ENCODE measurements around the gene FIBP.

The FIBP gene

GRCh38 chr11:65859095-65859811 is 29.0 kb downstream of the FIBP start:
- TF ChIP-seq, protein P1, sequence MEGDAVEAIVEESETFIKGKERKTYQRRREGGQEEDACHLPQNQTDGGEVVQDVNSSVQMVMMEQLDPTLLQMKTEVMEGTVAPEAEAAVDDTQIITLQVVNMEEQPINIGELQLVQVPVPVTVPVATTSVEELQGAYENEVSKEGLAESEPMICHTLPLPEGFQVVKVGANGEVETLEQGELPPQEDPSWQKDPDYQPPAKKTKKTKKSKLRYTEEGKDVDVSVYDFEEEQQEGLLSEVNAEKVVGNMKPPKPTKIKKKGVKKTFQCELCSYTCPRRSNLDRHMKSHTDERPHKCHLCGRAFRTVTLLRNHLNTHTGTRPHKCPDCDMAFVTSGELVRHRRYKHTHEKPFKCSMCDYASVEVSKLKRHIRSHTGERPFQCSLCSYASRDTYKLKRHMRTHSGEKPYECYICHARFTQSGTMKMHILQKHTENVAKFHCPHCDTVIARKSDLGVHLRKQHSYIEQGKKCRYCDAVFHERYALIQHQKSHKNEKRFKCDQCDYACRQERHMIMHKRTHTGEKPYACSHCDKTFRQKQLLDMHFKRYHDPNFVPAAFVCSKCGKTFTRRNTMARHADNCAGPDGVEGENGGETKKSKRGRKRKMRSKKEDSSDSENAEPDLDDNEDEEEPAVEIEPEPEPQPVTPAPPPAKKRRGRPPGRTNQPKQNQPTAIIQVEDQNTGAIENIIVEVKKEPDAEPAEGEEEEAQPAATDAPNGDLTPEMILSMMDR (IDR thresholded peaks at IDR 0.05; ENCODE audit: borderline replicate concordance, control extremely low read depth, extremely low read depth, insufficient read depth, missing control alignments): no peak

GRCh38 chr11:65858681-65859087 is 29.6 kb downstream of the FIBP start:
- TF ChIP-seq, protein P1 (IDR thresholded peaks at IDR 0.05; ENCODE audit: borderline replicate concordance, control extremely low read depth, extremely low read depth, insufficient read depth, missing control alignments): no peak
- DNase-seq (ENCODE audit: low spot score): no peak
- in situ Hi-C loops (cut with MboI; ENCODE audit: low sequenced_read_pairs, unreplicated experiment): no loop called here

More at GRCh38 chr11:65859095-65859811, 29.0 kb downstream of the FIBP start:
- in situ Hi-C loops (cut with MboI; ENCODE audit: low sequenced_read_pairs, unreplicated experiment): no loop called here
- peak; percentile 95 for DNase-seq (ENCODE audit: low spot score)

DNA sequence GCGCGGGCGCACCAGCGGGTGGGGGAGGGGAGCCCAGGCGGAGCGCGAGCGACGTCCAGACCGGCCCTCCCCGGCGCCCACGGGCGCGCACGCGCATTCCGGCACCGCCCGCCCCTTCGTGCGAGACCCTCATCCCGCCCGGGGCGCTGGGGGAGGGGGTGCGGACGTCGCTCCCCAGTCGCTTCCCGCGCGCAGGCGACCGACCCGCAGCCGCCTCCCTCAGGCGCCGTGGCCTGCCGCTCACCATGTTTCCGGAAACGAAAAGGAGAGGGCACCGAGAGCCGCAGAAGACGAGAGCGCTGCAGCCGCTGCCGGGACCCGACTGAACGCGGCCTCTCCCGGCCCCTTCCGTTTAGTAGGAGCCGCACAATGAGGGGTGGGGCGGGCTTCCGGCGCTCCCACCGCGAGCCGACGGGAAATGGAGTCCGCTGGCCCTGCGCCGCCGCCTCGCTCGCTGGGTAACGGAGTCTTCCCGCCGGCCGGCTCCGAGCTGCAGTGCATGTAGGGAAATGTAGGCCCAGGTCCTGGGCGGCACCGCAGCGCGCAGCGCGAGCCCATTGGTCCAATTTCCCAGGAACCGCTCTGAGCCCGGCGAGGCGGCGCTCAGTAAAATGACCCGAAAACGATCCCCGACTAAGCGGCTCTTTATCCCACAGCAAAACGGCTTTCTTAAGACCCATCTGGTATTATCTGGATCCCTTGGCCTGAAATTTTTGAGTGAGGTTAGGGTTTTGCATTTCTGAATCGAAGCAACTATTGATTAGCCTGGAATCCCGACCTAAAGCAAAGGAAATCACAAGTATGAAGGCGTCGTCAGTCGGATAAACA is 30.2 kb downstream of the FIBP start, which contains the start of gene CFL1:
Gene CFL1, minus strand, starts transcription at position 328 of the 828 bp plus-strand sequence. Its CDS starts 81 bp downstream, at position 247.
- in situ Hi-C loops (cut with MboI; ENCODE audit: low sequenced_read_pairs, unreplicated experiment): no loop called here
- peak; percentile 92 for DNase-seq (ENCODE audit: low spot score)
- TF ChIP-seq, protein P1 (IDR thresholded peaks at IDR 0.05; ENCODE audit: borderline replicate concordance, control extremely low read depth, extremely low read depth, insufficient read depth, missing control alignments): no peak

- no peak for DNase-seq (ENCODE audit: low spot score)
- in situ Hi-C loops (cut with MboI; ENCODE audit: low sequenced_read_pairs, unreplicated experiment): no loop called here
- TF ChIP-seq, protein P1 (IDR thresholded peaks at IDR 0.05; ENCODE audit: borderline replicate concordance, control extremely low read depth, extremely low read depth, insufficient read depth, missing control alignments): no peak
Measured at GRCh38 chr11:65857500-65857852, 30.8 kb downstream of the FIBP start.

DNA sequence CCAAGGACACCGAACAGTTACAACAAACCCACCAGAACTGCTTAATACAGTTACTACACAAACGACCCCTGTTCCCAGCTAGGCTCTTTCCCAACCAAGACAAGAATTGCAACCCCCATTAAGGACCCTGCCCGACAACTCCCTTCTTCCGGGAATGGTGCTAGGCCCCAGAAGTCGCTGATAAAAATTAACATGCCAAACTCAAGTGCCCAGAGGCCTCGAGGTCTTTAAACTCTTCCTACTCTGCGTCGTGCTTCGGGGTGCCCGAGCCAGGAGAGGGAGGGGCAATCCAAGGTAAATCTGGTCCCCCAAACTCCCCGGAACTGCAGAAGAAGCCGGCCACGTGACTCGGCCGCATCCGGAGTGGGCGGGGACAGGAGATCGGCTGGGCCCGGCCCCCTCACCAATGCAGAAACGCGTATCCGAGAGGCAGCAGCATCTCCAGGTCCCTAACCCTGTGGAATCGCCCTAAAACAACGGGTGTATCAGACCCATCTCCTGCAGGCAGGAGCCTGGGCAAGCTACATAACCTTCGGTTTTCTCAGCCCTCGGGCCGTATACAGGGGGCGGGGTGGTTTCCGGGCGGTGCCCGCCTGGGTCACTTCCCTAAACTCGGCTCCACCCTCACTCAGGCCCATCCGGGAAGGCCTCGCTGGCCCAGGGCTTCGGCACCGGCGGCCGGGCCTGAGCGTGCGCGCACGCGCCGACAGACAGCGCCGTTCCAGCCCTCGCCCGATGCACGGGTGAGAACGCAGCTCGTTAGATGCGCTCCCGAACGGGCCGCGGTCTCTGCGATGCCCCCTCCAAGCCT is 31.4 kb downstream of the FIBP start:
- TF ChIP-seq, protein P1 (IDR thresholded peaks at IDR 0.05; ENCODE audit: borderline replicate concordance, control extremely low read depth, extremely low read depth, insufficient read depth, missing control alignments): no peak
- in situ Hi-C loops (cut with MboI; ENCODE audit: low sequenced_read_pairs, unreplicated experiment): no loop called here
- DNase-seq (ENCODE audit: low spot score): peak; percentile 82

DNA sequence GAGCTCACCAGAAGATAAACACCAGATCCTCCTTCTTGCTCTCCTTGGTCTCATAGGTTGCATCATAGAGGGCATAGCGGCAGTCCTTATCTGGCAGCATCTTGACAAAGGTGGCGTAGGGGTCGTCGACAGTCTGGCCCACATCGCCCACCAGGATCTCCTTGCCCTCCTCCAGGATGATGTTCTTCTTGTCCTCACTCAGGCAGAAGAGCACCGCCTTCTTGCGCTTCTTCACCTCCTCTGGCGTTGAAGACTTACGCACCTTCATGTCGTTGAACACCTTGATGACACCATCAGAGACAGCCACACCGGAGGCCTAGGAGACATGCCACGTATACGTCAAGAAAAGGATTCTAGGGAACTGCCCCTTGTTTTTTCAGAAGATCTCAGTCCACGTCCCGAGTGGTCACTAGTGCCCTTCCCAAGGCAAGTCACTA is 32.3 kb downstream of the FIBP start:
- DNase-seq (ENCODE audit: low spot score): no peak
- in situ Hi-C loops (cut with MboI; ENCODE audit: low sequenced_read_pairs, unreplicated experiment): no loop called here
- TF ChIP-seq, protein P1 (IDR thresholded peaks at IDR 0.05; ENCODE audit: borderline replicate concordance, control extremely low read depth, extremely low read depth, insufficient read depth, missing control alignments): no peak
